ENCODE measurements around the gene KAT2B.

DNA sequence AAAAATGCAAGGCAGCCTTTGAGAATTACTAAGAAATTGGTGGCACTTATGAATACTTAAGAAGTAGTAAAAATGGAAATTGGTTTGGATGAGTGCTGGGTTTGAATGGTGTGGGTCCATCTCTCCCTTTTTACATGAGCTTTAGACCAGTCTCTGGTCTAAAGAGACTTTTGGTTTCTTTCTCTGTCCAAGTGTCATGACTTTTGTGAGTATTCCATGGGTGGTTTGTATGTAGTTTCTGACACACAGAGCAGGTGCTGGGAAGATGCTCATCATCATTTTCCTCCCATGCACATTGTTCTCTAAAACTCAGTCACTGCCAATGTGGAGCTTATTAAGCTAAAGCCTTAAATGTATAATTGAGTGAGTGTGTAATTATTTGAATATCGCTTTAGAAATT, 63.5 kb downstream of the KAT2B start:
- no peak for TF ChIP-seq USF2 (IDR thresholded peaks at IDR 0.05; ENCODE audit: low read length)
- no peak for TF ChIP-seq CEBPB (IDR thresholded peaks at IDR 0.05; ENCODE audit: low read depth, low read length)
- TF ChIP-seq ATF3 (IDR thresholded peaks at IDR 0.05; ENCODE audit: insufficient read depth, low read depth, low read length) = no peak
